ENCODE data around the gene METTL9.
"Not testable (repeated sequence)": the region's sequence is repeated elsewhere in the genome, so short reads cannot be mapped to it uniquely, and the experiment has no call there.

DNA sequence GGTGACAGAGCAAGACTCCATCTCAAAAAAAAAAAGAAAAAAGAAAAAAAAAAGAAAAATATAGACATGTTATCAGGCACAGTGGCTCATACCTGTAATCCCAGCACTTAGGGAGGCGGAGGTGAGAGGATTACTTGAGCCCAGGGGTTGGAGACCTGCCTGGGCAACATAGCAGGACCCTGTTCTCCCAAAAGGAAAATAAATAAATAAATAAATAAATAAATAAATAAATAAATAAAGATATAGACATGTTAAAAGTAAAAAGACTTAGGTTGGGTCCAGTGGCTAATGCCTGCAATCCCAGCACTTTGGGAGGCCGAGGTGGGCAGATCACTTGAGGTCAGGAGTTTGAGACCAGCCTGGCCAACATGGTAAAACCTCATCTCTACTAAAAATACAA is 23.1 kb upstream of the METTL9 start:
- TF ChIP-seq ZNF223 (tag by site-specific recombination; IDR thresholded peaks at IDR 0.05); ZNF626 (tag by site-specific recombination; IDR thresholded peaks at IDR 0.05); ZNF423 (tag by site-specific recombination; IDR thresholded peaks at IDR 0.05); ZNF561 (tag by site-specific recombination; IDR thresholded peaks at IDR 0.05; ENCODE audit: borderline replicate concordance); CTCF (tag by site-specific recombination; IDR thresholded peaks at IDR 0.05); MEIS1 (CRISPR knock-in tag; IDR thresholded peaks at IDR 0.05; ENCODE audit: borderline replicate concordance); ZNF302 (tag by site-specific recombination; IDR thresholded peaks at IDR 0.05; ENCODE audit: low read depth): not testable (repeated sequence)
- TF ChIP-seq, protein P1, sequence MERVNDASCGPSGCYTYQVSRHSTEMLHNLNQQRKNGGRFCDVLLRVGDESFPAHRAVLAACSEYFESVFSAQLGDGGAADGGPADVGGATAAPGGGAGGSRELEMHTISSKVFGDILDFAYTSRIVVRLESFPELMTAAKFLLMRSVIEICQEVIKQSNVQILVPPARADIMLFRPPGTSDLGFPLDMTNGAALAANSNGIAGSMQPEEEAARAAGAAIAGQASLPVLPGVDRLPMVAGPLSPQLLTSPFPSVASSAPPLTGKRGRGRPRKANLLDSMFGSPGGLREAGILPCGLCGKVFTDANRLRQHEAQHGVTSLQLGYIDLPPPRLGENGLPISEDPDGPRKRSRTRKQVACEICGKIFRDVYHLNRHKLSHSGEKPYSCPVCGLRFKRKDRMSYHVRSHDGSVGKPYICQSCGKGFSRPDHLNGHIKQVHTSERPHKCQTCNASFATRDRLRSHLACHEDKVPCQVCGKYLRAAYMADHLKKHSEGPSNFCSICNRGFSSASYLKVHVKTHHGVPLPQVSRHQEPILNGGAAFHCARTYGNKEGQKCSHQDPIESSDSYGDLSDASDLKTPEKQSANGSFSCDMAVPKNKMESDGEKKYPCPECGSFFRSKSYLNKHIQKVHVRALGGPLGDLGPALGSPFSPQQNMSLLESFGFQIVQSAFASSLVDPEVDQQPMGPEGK (tag by site-specific recombination; IDR thresholded peaks at IDR 0.05) = not testable (repeated sequence)
